Measurements from ENCODE around the gene ARHGAP32.
"Not testable (repeated sequence)": the region's sequence is repeated elsewhere in the genome, so short reads cannot be mapped to it uniquely, and the experiment has no call there.

Gene ARHGAP32

GRCh38 chr11:128927683-128928336 lies 264.3 kb downstream of the ARHGAP32 start:
- no peak for DNase-seq

GRCh38 chr11:128927108-128927461 lies 265.0 kb downstream of the ARHGAP32 start:
- DNase-seq: no peak

DNA sequence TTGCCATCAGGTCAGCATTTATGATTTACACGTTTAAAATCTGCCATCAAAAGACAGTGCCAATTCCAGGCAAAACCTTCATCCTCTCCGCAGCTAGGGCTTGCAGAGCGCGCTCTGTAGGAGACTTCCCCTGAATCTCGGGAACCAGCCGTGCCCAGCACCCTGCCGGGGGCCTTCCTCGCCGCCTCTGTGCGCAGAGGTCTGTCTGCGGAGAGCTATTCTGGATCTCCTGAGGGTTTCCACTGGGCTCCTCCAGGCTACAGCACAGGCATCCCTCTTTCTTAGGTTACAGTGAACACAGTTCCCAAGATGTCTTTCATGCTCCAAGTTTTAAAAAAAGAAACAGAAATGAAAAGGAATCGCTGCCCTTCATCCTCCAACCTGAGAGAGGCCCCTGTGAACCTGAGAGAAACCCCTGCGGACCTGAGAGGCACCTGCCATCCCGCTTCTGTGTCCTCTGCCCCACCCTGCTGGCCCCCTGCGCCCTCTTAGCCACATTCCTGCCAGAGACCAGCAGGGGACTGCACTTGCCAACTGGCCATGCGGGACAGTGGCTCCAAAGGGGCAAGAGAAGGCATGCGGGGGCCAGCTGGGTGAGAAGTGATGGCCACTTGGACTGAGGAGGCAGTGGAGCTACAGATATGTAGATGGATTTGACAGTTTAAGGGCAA lies 265.6 kb downstream of the ARHGAP32 start:
- DNase-seq: no peak

GRCh38 chr11:128926000-128926399 lies 266.1 kb downstream of the ARHGAP32 start:
- no peak for DNase-seq

GRCh38 chr11:128925250-128925600 lies 266.9 kb downstream of the ARHGAP32 start:
- no peak for DNase-seq

DNA sequence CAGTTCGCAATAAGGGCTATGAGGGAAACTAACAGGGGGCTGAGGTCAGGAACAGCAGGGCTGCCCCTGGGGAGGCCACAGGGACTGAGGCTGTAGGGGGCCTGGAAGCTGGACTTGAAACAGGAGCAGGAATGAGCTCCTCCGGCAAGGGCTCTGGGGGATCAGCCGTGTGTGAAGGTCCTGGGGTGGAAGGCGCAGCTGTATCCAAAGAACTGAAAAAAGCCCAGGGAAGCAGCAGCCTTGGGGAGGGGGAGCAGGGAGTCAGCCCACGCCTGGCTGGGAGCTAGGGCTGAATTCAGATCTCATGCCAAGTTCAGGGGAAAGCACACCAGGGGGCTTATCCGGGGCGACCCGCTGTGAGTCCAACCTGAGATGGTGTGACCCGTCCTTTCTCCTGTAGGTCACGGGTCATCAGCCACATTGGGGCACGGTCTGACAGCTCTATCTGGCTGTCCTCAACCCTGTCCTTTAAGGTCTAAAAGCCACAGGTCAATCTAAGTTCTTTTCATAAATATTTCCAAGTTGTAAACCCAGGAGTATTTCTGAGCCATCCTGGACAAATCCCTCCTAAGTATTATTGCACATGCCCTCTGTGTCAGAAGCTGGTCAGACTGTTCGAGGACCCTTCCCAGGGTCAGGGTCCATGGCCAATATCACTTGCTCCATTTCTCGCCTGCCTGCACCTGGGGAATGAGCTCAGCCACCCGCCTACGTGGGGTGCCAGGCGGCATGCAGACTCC lies 267.4 kb downstream of the ARHGAP32 start:
- DNase-seq: no peak

GRCh38 chr11:128924104-128924503 lies 268.0 kb downstream of the ARHGAP32 start:
- no peak for DNase-seq

- no peak for DNase-seq
These were observed 270.3 kb downstream of the ARHGAP32 start for GRCh38 chr11:128921793-128922192.

- no peak for DNase-seq
These were observed 271.5 kb downstream of the ARHGAP32 start for GRCh38 chr11:128920666-128921065.

DNA sequence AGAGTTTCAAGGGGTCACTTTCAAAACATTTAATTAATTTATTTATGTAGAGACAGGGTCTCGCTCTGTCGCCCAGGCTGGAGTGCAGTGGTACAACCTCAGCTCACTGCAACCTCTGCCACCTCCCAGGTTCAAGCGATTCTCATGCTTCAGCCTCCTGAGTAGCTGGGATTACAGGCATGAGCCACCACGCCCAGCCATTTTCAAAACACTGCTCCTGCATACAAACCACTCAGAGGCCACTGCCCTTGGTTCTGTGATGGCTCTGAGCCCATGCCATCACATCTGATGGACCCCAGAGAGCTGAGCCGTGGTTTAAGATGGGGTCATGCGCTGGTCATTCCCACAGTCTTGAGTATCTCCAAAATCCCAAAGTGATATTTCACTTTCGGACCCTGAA lies 272.5 kb downstream of the ARHGAP32 start:
- not testable (repeated sequence) for DNase-seq

DNA sequence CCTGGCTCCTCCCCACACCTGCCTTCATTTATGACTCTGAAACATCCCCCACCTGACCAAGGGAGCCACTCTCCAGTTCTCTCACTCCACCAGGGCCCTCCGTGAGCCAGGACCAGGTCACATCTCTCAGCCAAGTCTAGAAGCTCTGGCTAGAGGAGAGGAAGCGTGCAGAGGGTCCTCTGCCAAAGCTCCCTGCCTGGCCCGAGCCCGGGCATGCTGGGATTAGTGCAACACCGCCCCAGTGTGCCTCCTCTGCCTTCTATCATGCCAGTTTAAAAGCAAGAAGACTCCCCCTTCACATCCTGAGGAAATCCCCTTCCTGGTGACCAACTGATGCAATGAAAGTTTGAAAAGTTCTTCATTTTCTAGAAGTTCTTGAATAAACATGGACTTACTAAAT lies 272.9 kb downstream of the ARHGAP32 start:
- no peak for DNase-seq

DNA sequence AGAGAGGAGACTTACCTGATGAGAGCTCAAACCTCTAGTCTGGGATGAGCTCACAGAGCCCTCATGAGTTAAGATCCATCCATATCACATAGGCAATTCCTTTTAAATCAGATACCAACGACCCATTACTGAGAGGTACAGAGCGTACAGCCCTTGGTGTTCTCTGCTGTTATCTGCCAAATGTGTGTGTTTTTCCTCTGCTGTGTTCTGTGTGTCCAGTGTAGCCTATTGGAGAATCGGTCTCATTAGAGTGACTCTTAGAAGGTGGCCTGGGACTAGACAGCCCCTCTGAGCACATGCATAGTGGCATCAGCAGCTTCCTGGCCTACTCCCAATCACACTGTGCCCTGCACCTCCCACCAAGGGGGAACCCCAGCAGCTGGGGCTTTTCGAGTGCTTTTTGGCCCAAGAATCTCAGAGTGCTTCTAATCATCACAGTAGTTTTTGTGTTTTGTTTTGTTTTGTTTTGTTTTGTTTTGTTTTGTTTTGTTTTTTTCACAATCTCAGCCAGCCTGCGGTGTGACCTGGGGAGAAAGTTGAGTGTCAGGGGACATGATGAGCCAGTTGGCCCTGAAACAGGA lies 274.9 kb downstream of the ARHGAP32 start:
- DNase-seq: no peak

DNA sequence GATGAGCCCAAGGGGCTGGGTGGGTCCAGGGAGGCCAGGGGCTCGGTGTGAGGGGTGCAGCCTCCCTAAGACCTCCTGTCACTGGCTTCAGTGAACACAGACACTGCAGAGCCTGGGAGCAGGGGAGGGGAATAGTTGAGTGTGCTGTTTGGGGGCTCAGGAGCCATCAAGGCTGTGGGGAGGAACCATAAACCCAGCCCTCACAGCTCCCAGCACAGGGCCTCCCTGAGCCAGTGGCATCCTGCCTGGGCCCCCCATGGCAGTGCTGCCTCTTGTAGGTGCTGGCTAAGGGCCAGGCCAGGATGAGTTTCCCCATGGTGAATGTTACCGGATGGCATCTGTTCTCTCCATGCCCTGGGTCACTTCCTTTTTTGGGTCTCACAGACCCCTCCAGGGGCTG lies 275.4 kb downstream of the ARHGAP32 start:
- DNase-seq: no peak

DNA sequence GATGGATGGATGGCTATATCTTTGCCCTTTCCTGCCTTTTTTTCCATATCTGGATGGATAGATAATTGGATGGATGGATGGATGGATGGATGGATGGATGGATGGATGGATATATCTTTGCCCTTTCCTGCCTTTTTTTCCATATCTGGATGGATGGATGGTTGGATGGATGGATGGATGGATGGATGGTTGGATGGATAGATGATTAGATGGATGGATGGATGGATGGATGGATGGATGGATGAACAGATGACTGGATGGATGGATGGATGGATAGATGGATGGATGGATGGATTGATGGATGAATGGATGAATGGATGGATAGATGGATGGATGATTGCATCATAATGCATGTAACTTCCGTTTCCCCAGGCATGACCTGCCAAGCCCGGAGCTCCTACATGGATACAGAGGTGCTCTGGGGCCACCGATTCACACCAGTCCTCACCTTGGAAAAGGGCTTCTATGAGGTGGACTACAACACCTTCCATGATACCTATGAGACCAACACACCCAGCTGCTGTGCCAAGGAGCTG lies 276.0 kb downstream of the ARHGAP32 start:
- no peak for DNase-seq

DNA sequence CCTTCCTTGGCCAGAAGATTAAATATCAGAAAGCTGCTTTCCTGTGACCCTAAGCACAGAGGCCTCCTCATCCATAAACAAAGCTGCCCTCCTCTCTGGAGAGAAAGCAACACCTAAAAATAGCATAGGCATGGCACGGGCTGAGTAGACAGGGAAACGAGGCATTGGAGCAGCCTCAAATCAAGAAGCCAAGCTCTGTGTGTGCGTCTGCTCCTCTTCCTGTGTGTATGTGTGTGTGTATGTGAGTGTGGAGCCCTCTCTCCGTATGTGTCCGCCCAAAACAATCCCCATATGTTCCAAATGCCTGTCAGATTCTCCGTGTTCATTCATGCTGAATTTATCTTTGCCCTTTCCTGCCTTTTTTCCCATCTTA lies 277.0 kb downstream of the ARHGAP32 start:
- DNase-seq: no peak
